Endodermal cell (in vitro differentiated cells): ENCODE results near the gene EIF3I. TPM values are rescaled to one million over a fixed set of nuclear protein-coding genes. Genes with fewer than 3 reads are reported as not detected.

Experiments used
- DNase-seq: peaks from one replicate; pipeline ENCODE4 v3.0.0-alpha.2; 2017
- H3K27ac ChIP-seq: 2 replicates; pipeline ENCODE4 v1.5.1; 2013; ENCODE audit warnings: mild to moderate bottlenecking, low read depth, low read length, moderate library complexity
- H3K27me3 ChIP-seq: 2 replicates; pipeline ENCODE4 v1.6.1; 2013; ENCODE audit warnings: mild to moderate bottlenecking, low read length, moderate library complexity; ENCODE audit not compliant: insufficient read depth, control insufficient read depth, poor library complexity, severe bottlenecking
- H3K36me3 ChIP-seq: 2 replicates; pipeline ENCODE4 v1.7.0; 2013; ENCODE audit warnings: mild to moderate bottlenecking, low read length, moderate library complexity; ENCODE audit not compliant: control insufficient read depth, insufficient read depth
- H3K4me1 ChIP-seq: one replicate; pipeline ENCODE4 v1.7.0; 2013; ENCODE audit warnings: low read length; ENCODE audit not compliant: control insufficient read depth, insufficient read depth
- H3K4me3 ChIP-seq: 2 replicates; pipeline ENCODE4 v1.5.1; 2013; ENCODE audit warnings: mild to moderate bottlenecking, low read length, moderate library complexity
- H3K9ac ChIP-seq: 2 replicates; pipeline ENCODE4 v1.6.1; 2013; ENCODE audit warnings: mild to moderate bottlenecking, low read length, moderate library complexity; ENCODE audit not compliant: poor library complexity, severe bottlenecking; ENCODE audit errors: extremely low read depth
- H3K9me3 ChIP-seq: 2 replicates; pipeline ENCODE4 v1.6.1; 2013; ENCODE audit warnings: mild to moderate bottlenecking, low read length, moderate library complexity; ENCODE audit not compliant: control insufficient read depth
- H3K27ac Mint-ChIP-seq: 2 replicates; pipeline ENCODE4 v1.8.0; 2020; ENCODE audit warnings: mixed read lengths
- H3K27me3 Mint-ChIP-seq: 2 replicates; pipeline ENCODE4 v1.8.0; 2021; ENCODE audit warnings: mild to moderate bottlenecking, mixed read lengths; ENCODE audit not compliant: insufficient read depth
- H3K36me3 Mint-ChIP-seq: 2 replicates; pipeline ENCODE4 v1.8.0; 2020; ENCODE audit warnings: low read depth, mixed read lengths
- H3K4me1 Mint-ChIP-seq: 2 replicates; pipeline ENCODE4 v1.8.0; 2020; ENCODE audit warnings: mixed read lengths
- H3K4me3 Mint-ChIP-seq: 2 replicates; pipeline ENCODE4 v1.8.0; 2020; ENCODE audit warnings: mild to moderate bottlenecking, moderate library complexity, mixed read lengths
- H3K9me3 Mint-ChIP-seq: 2 replicates; pipeline ENCODE4 v1.8.0; 2020; ENCODE audit warnings: mild to moderate bottlenecking, mixed read lengths
- CTCF ChIP-seq: fragments of 200-600 bp; sonication (generic); conservative IDR thresholded peaks from 2 replicates; pipeline ENCODE4 v1.5.0; 2021; ENCODE audit warnings: antibody characterized with exemption, mild to moderate bottlenecking
- WGBS, 2 experiments: methylation state at CpG; one replicate each; pipeline versions ENCODE4 v1.1.5 to v1.1.7; 2013; ENCODE audit warnings: missing lambda C conversion rate in 2 of 2, mixed read lengths in 1 of 2; ENCODE audit not compliant: insufficient coverage in 1 of 2, insufficient read length in 1 of 2; 5-methylcytosine and 5-hydroxymethylcytosine counted together
- total RNA-seq, 2 donors: library from RNA; stranded (reverse); fragmentation: NEBNext Ultra II Directional in 1 of 2; extraction: Animal tissue kit (Norgen Biotek cat#: 25700) in 1 of 2; gene quantifications; 2 replicates in 1 of 2; 3 replicates in 1 of 2; pipeline ENCODE4 v1.2.1, GENCODE V29; 2021

The EIF3I gene
- total RNA-seq, 2 donors from 2014 or later, result 194 to 198 TPM

- peak; percentile 52 for DNase-seq
- TF ChIP-seq CTCF, result peak; percentile 31
- no peak overlapping the region for H3K27ac Mint-ChIP-seq
These were observed 12.6 kb downstream of the EIF3I start for GRCh38 chr1:32234792-32235191.

GRCh38 chr1:32239337-32239736 lies 17.1 kb downstream of the EIF3I start:
- TF ChIP-seq CTCF, result peak; percentile 14
- peak; percentile 60 for DNase-seq
- no peaks in the 10 kb centered on the region for H3K9me3 Mint-ChIP-seq

More at GRCh38 chr1:32234792-32235191, 12.6 kb downstream of the EIF3I start:
- Histone ChIP-seq H3K36me3 (peaks cover 19% of the 10 kb centered on the region), H3K9ac (no peak overlapping the region), H3K27me3 (no peaks in the 10 kb centered on the region), H3K4me3 (no peak overlapping the region), H3K27ac (no peak overlapping the region), H3K9me3 (no peaks in the 10 kb centered on the region), H3K4me1 (no peaks in the 10 kb centered on the region)
- Mint-ChIP-seq H3K27me3 (peaks cover 4% of the 10 kb centered on the region), H3K36me3 (peaks cover 3% of the 10 kb centered on the region), H3K4me1 (peaks cover 7% of the 10 kb centered on the region), H3K9me3 (no peaks in the 10 kb centered on the region), H3K4me3 (no peak overlapping the region)
- 92 to 97% methylated on average over 6 to 7 of the region's 7 CpGs for WGBS, 2 experiments

DNA sequence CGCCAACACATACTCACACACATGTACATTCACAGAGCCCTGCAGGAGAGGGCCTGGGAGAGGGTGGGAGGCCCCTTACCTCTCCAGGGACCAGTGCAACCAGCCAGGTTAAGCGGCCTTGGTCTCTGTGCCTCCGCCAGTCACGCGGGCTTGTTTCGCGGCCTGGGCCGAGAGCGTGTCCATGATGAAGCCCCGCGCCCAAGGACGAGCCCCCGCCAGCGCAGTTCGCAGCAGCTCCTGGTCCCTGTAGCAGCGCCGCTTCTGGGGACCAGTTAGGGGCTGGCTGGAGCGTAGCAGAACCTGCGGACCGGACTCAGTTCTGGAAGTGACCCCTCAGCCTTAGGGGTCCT lies 17.6 kb downstream of the EIF3I start:
- Histone ChIP-seq H3K36me3 (no peaks in the 10 kb centered on the region), H3K4me1 (no peaks in the 10 kb centered on the region), H3K4me3 (peak overlapping the region; percentile 93), H3K27ac (peak overlapping the region; percentile 53), H3K9ac (peak overlapping the region; percentile 53), H3K9me3 (no peaks in the 10 kb centered on the region), H3K27me3 (no peaks in the 10 kb centered on the region)
- Mint-ChIP-seq H3K4me1 (peaks cover 12% of the 10 kb centered on the region), H3K36me3 (peaks cover 3% of the 10 kb centered on the region), H3K4me3 (peak overlapping the region; percentile 72), H3K27ac (peak overlapping the region; percentile 55), H3K9me3 (no peaks in the 10 kb centered on the region), H3K27me3 (peaks cover 19% of the 10 kb centered on the region)
- DNase-seq, result no peak
- TF ChIP-seq CTCF, result no peak
- WGBS, 2 experiments, result 9 to 12% methylated on average over 11 to 20 of the region's 20 CpGs

More at GRCh38 chr1:32239337-32239736, 17.1 kb downstream of the EIF3I start:
- Histone ChIP-seq H3K9me3 (no peaks in the 10 kb centered on the region), H3K4me1 (no peaks in the 10 kb centered on the region), H3K27me3 (no peaks in the 10 kb centered on the region), H3K27ac (no peak overlapping the region), H3K4me3 (peak overlapping the region; percentile 93), H3K9ac (peak overlapping the region; percentile 53), H3K36me3 (no peaks in the 10 kb centered on the region)
- Mint-ChIP-seq H3K36me3 (peaks cover 3% of the 10 kb centered on the region), H3K4me1 (peaks cover 12% of the 10 kb centered on the region), H3K4me3 (peak overlapping the region; percentile 72), H3K27ac (no peak overlapping the region), H3K27me3 (peaks cover 19% of the 10 kb centered on the region)
- 51 to 55% methylated on average over 2 to 3 of the region's 4 CpGs for WGBS, 2 experiments
